ENCODE data around the gene PBXIP1.
"Not testable (repeated sequence)": the region's sequence is repeated elsewhere in the genome, so short reads cannot be mapped to it uniquely, and the experiment has no call there.

PBXIP1 gene

DNA sequence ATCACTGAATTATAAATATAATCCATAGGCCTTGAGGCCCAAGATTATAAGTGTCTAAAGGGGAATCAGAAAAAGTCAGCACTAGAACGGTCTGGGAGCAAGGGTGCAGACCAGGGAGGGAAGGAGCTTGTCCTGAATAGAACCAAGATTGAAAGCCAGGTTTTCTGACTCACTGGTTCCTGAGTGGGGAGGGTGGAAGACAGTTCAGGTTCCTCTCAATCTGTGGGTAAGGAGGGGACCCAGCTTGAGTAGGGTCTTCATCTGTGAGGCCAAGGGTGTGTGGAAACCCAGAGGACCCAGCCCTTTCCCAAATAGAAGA lies 38.3 kb upstream of the PBXIP1 start:
- no peak for DNase-seq (ENCODE audit: low read depth in 2 of 2)

DNA sequence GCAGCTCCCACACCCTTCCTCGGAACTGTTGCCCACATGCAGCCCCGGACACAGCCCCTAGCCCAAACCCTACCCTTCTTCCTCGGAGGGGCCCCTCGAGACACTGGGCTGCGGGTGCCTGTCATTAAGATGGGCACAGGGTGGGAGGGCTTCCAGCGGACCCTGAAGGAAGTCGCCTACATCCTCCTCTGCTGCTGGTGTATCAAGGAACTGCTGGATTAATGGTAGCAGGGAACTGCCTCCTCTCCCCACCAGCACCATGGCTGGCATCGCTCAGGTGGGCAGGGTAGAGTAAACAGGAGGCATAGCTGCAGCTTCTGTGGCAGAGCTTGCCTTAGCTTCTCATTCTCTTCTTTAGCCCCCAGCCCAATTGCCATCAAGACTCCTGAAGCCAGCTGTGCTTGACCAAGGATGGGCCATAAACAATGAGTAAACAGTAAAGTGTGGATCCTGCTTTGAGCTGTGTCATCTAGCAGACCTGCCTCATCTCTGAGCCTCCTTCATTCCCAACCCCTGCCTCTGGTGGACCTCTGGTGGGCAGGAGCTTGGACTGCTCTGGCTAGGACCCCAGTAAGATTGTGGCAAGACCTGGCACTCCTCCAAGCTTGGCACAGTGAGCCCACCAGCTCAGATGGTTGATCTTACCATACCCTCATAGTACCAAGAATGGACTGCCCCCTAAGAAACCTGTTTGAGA lies 37.8 kb upstream of the PBXIP1 start, which contains the start of gene LENEP:
Gene LENEP, plus strand, starts transcription at position 15 of the 697 bp plus-strand sequence. Its CDS starts 22 bp downstream, at position 37.
- DNase-seq (ENCODE audit: low read depth in 2 of 2): no peak

DNA sequence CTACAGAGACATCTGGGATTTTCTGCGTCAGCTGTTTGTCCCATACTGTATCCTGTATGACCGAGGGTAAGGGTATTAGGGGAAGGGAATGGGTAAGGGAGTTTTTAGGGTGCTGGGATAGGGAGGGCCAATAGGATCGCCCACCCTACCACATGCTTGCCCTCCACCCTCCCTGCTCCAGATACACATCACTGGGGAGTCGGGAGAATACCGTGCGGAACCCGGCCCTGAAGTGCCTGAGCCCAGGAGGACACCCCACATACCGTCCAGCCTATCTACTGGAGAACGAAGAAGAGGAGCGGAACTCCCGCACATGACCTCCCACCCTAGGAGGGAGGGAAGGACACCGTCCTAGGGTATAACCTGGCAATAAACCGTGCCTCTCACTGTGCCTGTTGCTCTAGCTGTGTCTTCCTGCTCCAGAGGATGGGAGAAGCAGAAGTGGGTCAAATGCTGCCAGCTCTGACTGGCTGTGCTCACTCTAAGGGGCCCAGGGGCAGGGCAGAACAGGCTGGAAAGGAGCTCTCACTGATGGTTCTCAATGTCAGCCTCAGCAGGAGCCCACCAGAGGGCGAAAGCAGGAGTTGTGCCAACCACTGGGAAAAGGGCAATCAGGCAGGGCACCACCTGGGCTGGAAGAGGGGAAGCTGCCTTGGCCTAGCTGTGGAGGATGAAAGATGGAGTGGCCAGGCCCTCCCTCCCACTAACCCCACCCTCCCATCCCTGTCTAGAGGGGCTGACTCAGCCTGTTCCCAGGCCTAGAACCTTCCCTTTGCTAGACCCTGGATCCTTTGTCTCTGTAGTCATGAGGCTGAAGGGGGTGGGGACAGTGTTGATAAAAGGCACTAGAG lies 37.0 kb upstream of the PBXIP1 start:
- DNase-seq (ENCODE audit: low read depth in 2 of 2): no peak

DNA sequence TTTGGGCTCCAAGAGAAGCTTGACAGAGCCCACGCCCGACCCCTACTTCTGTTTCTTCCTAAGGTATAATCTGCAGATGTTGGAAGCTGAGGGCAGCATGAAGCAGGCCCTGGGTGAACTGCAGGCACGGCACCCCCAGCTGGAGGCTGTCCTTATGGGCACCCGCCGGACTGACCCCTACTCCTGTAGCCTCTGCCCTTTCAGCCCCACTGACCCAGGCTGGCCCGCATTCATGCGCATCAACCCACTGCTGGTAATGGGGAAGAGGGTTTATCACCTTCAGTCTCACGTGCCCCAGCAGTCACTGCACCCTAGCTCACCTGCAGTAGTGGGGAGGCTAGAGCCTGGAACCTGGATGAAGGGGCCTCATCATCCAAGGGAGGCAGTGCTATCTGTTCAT lies 34.4 kb upstream of the PBXIP1 start:
- no peak for DNase-seq (ENCODE audit: low read depth in 2 of 2)

DNA sequence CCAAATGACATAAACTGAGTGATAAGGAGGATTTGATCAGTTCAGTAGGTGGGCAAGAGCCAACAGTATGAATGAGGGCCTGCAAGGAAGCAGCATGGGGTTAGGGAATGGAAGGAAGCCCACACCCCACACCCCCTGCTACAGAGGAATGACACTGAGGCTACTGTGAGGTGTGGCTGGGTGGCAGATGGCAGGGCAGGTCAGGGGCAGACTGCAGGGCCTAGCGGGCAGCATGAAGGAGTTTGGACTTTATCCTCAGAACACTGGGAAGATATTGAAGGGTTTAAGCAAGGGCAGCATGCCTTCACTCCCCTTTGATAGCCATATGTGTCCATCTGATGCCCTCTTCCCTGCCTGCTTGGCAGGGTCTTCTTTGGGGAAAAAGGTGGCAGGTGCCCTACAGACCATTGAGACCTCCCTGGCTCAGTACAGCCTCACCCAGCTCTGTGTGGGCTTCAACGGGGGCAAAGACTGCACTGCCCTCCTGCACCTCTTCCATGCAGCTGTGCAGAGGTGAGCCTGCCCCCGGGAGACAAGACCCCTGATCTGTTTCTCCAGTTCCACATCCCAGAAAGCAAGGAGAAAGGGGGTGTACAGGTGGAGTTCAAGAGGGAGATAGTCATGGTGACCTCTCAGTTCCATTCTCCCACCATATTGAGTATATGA lies 33.4 kb upstream of the PBXIP1 start:
- DNase-seq (ENCODE audit: low read depth in 2 of 2): no peak

DNA sequence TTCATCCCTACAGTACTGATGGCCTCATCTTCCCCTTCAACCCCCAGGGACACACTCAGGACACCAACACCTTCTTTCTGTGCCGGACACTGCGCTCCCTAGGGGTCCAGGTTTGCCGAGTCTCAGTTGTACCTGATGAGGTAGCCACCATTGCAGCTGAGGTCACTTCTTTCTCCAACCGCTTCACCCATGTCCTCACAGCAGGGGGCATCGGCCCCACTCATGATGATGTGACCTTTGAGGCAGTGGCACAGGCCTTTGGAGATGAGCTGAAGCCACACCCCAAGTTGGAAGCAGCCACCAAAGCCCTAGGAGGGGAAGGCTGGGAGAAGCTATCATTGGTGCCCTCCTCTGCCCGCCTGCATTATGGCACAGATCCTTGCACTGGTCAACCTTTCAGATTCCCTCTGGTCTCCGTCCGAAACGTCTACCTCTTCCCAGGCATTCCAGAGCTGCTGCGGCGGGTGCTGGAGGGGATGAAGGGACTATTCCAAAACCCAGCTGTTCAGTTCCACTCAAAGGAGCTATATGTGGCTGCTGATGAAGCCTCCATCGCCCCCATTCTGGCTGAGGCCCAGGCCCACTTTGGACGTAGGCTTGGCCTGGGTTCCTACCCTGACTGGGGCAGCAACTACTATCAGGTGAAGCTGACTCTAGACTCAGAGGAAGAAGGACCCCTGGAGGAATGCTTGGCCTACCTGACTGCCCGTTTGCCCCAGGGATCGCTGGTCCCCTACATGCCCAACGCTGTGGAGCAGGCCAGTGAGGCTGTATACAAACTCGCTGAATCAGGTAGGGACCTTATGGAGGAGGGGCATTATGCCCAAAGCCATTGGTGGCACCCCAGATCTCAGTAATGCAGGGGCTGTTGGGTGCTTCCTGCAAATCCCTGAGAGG lies 32.4 kb upstream of the PBXIP1 start:
- DNase-seq (ENCODE audit: low read depth in 2 of 2): no peak

DNA sequence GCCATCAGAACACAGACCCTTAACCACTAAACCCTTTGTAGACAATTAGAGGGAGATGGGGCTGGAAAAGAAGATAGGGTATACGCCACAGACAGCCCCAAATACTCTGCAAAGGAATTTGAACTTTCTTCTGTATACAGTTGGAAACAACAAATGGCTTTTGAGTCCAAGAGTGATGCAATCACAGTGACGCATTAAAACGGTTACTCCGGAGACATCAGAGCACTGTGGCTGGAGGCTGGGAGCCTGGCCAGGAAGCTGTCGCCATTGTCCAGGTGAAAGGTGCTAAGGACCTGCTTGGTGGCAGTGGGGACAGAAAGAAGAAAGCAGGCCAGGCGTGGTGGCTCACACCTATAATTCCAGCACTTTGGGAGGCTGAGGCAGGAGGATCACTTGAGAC lies 31.4 kb upstream of the PBXIP1 start:
- no peak for DNase-seq (ENCODE audit: low read depth in 2 of 2)

DNA sequence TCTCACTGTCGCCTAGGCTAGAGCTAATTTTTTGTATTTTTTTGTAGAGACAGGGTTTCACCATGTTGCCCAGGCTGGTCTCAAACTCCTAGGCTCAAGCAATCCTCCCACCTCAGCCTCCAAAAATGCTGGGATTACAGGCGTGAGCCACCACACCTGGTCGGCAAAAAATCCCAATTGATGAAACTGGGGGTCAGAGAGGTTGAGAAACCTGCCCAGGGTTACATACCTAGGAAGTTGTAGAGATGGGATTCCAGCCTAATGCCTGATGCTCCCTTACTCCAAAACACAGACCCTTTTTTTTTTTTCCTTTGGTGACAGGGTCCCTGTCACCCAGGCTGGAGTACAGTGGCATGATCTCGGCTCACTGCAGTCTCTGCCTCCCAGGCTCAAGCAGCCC lies 30.8 kb upstream of the PBXIP1 start:
- DNase-seq (ENCODE audit: low read depth in 2 of 2): not testable (repeated sequence)

DNA sequence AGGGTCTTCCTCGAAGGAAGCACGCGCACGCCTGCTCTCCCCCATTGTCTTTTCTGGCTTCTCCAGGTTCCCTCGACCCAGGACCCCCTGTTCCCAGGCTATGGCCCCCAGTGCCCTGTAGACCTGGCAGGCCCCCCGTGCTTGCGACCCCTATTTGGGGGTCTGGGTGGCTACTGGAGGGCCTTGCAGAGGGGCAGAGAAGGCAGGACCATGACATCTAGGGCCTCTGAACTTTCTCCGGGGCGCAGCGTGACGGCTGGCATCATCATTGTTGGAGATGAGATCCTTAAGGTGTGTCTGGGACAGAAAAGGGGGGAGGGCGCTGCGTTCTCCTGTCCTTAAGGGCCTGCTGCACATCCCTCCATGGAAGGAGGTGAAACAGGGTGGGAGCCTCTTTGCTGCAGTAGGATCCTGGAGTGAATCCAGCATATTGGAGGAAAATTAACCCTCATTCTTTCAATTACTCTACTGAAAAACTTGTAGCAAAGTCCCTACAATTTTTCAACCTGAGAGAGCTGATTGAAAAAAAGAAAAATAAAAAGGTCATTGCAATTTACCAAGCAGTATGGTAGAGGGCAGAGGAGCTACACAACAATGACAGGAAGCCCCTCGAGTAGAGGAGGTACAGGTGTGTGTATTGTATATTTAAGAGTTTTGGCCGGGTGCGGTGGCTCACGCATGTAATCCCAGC lies 28.0 kb upstream of the PBXIP1 start:
- no peak for DNase-seq (ENCODE audit: low read depth in 2 of 2)

DNA sequence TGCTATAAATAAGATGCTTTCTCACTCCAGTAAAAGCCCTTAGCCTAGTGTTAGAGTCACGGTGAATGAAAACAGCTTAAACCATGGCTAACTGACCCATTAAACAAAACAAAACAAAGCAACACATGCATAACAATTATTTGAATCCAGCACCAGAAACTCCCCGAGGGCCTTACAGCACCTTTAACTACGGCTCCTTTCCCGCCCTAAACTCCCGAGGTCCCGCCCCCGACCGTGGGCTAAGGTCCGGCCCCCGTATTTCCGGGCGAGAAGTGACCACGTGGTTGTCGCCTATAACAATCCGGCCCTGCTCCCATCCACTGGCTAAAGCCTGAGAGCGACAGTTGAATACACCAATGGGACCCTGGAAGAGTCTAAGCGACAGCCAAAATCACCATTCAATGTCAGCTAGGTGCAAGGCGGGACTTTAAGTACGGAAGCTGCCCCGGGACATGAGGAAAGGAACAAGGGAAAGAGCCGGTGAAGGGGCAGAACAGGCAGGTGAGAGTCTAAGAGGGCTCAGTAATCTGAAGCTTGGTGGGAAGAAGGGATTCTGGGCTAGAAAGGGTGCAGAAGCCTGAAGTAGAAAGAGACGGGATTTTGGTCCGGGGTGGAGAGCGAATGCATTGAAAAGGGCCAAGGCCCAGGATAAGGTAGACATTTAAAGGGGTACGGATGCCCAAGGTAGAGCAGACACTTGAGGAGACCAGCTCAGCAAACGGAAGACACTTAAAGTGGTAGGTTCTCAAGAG lies 27.2 kb upstream of the PBXIP1 start, which contains the start of gene FLAD1:
Gene FLAD1, plus strand, starts transcription at position 448 of the 752 bp plus-strand sequence. CDS start 351 bp downstream, outside the sequence.
- peak; percentile 95 to 97 for DNase-seq (ENCODE audit: low read depth in 2 of 2)

DNA sequence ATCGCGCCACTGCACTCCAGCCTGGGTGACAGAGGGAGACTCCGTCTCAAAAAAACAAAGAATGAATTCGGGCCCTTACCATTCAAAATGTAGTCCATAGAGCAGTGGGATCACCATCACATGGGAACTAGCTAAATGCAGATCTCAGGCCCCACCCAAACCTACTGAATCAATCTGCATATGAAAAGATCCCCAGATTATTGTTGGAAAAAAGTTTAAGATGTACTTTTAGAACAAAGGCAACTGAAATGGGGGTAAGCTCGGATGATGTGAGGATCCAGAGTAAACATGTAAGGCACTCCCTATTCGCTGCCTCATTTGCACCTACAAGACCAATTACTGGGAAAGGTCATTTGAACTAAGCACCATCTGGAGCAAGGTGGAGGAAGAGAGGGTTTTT lies 26.4 kb upstream of the PBXIP1 start:
- DNase-seq (ENCODE audit: low read depth in 2 of 2): no peak

DNA sequence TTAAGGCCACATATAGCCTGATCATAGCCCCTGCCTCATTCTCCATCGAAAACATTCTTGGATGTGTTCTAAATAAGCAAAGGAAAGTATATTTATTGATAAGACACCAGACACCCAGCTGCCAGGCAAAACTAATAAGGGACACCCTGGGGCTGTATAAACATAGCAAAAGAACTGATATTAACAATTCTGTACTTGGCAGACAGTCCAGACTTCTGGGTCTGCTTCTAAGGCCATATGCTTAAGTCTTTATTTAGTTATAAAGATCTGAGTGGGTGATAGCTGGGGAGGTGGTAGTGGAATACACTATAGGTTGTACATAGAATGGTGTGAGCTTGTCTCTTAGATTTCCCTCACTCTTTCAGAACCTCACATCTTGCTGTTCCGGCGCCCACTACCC lies 22.5 kb upstream of the PBXIP1 start:
- DNase-seq (ENCODE audit: low read depth in 2 of 2): no peak

DNA sequence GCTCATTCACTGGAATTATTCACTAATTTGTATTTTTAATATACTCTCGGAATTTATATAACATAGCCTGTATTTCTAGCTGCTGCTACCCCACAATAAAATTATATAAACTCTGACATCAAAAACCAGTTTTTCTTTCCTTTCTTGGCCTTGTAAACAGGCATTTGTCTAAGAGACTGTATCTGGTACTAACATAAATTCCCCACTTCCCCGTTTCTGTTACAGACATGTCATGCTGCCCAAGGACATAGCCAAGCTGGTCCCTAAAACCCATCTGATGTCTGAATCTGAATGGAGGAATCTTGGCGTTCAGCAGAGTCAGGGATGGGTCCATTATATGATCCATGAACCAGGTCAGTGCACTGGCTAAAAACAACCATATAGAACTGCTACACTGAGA lies 21.9 kb upstream of the PBXIP1 start:
- DNase-seq (ENCODE audit: low read depth in 2 of 2): not testable (repeated sequence)

DNA sequence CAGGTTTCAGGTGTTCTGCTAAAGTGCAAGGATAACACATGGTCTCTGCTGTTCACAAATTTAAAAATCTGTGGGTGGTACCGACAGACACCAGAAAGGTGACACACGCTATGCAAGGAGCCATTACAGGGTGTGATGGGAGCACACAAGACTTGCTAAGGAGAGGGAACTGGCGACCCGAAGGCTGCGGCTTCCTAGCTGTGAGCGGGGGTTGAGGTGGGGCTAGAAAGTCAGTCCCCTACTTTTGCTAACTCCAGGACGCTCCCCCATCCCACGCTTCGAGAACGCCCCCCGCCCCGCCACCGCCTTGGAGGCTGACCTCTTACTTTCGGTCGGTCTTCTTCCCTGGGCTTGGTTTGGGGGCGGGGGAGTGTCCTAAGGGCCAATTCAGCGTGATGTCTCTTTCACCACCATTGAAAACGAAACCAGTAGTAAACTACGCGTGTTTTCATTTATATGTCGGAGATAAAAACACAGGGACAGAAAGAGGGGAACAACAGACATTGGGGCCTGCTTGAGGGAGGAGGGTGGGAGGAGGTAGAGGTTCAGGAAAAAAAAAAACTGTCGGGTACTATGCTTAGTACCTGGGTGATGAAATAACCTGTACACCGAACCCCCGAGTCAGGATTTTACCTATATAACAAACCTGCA lies 19.6 kb upstream of the PBXIP1 start:
- peak in 1 of 2 donors; percentile 48 for DNase-seq (ENCODE audit: low read depth in 2 of 2)

DNA sequence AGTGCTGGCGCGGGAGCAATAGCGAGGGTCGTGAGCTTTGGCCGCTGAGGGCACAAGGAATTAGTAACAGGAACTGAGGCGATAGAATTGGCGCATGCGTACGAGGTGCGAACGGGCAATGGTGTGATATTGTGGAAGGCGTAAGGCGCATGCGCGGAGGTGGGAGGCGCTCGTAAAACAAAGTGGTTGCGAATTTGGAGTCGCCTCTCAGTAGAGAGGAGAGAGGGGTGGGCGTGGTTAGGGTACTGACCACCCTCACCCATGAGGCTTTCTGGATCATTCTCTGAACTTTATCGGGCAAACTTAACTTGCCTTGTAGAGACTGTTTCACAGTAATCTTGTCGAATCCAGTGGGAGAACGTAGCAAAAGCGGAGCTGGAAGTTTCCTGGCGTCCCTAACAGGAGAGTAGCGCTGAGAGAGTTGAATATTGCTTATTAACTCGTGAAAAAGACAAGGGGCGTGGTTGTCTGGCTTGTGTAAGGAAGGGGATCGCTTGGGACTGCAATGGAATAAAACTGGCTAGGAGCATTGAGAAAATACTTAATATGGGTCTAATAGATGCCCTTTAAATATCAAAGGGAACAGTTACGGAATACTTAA lies 19.0 kb upstream of the PBXIP1 start:
- peak; percentile 89 to 93 for DNase-seq (ENCODE audit: low read depth in 2 of 2)

DNA sequence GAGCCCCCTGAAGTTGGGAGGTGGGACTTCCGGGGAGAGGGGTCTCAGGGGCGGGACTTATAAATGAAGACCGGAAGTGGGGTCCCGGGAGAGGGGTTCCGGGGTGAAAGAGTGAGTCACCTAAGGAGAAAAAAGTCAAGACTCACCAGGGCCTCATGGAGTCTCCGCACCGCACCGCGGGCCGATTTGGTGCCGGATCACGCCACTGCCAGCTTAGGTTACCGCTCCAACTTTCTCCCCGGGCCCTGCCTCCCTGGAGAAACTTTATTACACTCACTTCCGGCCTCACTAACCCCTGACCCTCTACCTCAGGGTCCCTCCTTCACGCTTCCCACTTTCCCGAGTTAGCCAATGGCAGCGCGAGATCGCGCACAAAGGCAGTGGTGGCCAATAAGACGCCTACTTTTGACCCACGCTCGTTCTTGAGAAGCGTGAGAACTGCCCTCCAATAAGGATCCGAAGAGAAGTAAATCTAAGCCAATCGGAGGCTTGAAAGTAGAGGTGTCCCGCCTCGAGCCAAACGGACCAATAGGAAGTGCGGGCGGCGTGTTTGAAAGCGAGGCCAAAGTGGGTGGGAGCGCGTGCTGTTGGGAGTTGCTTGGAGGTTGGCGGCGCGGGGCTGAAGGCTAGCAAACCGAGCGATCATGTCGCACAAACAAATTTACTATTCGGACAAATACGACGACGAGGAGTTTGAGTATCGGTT lies 18.4 kb upstream of the PBXIP1 start, which contains the start of gene CKS1B:
Gene CKS1B, plus strand, starts transcription at position 580 of the 706 bp plus-strand sequence. Its CDS starts 65 bp downstream, at position 645.
- DNase-seq (ENCODE audit: low read depth in 2 of 2): peak; percentile 89 to 94

DNA sequence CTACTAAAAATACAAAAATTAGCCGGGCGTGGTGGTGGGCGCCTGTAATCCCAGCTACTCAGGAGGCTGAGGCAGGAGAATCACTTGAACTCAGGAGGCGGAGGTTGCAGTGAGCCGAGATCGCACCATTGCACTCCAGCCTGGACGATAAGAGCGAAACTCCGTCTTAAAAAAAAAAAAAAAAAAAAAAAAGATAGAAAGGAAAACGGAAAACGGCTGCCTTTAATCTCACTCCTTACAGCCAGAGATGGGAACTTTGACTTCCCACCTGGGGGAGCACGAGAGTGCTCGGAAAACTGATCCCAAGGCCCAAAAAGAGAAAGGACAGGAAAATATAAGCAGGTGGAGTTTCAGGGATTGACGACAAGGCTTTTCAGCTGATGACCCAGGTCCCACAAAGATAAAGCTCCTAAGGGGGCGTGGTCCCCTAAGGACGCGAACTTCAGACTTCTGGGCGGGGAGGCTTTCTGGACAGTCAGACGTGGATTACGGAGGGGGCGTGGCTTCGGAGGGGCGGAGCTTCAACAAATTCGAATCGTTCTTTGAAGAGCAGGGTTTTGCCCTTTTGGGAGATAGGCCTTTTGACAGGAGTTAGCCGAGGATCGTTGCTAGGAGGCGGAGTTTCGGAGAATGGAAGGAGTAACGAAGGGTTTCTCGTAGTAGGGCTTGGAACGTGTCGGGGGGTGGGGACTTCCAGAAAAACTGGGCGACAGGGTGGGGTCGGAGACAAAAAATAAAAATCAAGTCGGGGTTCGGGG lies 17.6 kb upstream of the PBXIP1 start:
- peak; percentile 92 to 95 for DNase-seq (ENCODE audit: low read depth in 2 of 2)
